GM20431 (cell line): ENCODE measurements around the gene CCDC18.
"Not testable (repeated sequence)": the region's sequence is repeated elsewhere in the genome, so short reads cannot be mapped to it uniquely, and the experiment has no call there.

Source experiments
- in situ Hi-C: fragments of 300-500 bp; cut with MseI, MboI; formaldehyde crosslinking; loops from one replicate; pipeline ENCODE4 v1.15.0; 2020; ENCODE audit warnings: low sequenced_read_pairs; ENCODE audit not compliant: unreplicated experiment

CCDC18 gene

GRCh38 chr1:93180723-93181613 is at the start of gene CCDC18:
Gene CCDC18 (plus strand): TSS chr1:93180724. CDS start chr1:93183362, 2,638 bp downstream.
- in situ Hi-C loops = no loop called here

GRCh38 chr1:93132638-93133037 is 47.9 kb upstream of the CCDC18 start:
- in situ Hi-C loops = no loop called here

- in situ Hi-C loops = no loop called here
These were observed 44.1 kb upstream of the CCDC18 start for GRCh38 chr1:93136445-93136844.

GRCh38 chr1:93137604-93138292 is 42.8 kb upstream of the CCDC18 start:
- in situ Hi-C loops = no loop called here

- in situ Hi-C loops = no loop called here
These were observed 40.4 kb upstream of the CCDC18 start for GRCh38 chr1:93140106-93140505.

- in situ Hi-C loops = no loop called here
These were observed 38.4 kb upstream of the CCDC18 start for GRCh38 chr1:93142161-93142560.

GRCh38 chr1:93143136-93143535 is 37.4 kb upstream of the CCDC18 start:
- in situ Hi-C loops = no loop called here

GRCh38 chr1:93143769-93144168 is 36.8 kb upstream of the CCDC18 start:
- in situ Hi-C loops = no loop called here

- in situ Hi-C loops = no loop called here
These were observed 32.5 kb upstream of the CCDC18 start for GRCh38 chr1:93148001-93148400.

GRCh38 chr1:93150729-93151128 is 29.8 kb upstream of the CCDC18 start:
- in situ Hi-C loops = no loop called here

- in situ Hi-C loops = no loop called here
These were observed 29.1 kb upstream of the CCDC18 start for GRCh38 chr1:93151474-93151873.

GRCh38 chr1:93152835-93153234 is 27.7 kb upstream of the CCDC18 start:
- in situ Hi-C loops = no loop called here

GRCh38 chr1:93154898-93155297 is 25.6 kb upstream of the CCDC18 start:
- in situ Hi-C loops = no loop called here

GRCh38 chr1:93155335-93155734 is 25.2 kb upstream of the CCDC18 start:
- in situ Hi-C loops = no loop called here

GRCh38 chr1:93159337-93159736 is 21.2 kb upstream of the CCDC18 start:
- in situ Hi-C loops = no loop called here

- in situ Hi-C loops = not testable (repeated sequence)
These were observed 17.2 kb upstream of the CCDC18 start for GRCh38 chr1:93163314-93163713.

- in situ Hi-C loops = no loop called here
These were observed 15.7 kb upstream of the CCDC18 start for GRCh38 chr1:93164816-93165215.

- in situ Hi-C loops = not testable (repeated sequence)
These were observed 14.6 kb upstream of the CCDC18 start for GRCh38 chr1:93165895-93166294.

GRCh38 chr1:93167006-93167405 is 13.5 kb upstream of the CCDC18 start:
- in situ Hi-C loops = no loop called here

- in situ Hi-C loops = not testable (repeated sequence)
These were observed 10.3 kb upstream of the CCDC18 start for GRCh38 chr1:93170141-93170678.

GRCh38 chr1:93171549-93172034 is 8.9 kb upstream of the CCDC18 start:
- in situ Hi-C loops = no loop called here
